NT2/D1 (cell line): ENCODE results near the gene KIF12.

ENCODE experiments used
- SUZ12 ChIP-seq: IDR thresholded peaks from 2 replicates; pipeline ENCODE4 v1.6.1; 2011; ENCODE audit not compliant: insufficient read length, insufficient read depth; ENCODE audit errors: extremely low read depth
- YY1 ChIP-seq: IDR thresholded peaks from 2 replicates; pipeline ENCODE4 v1.6.1; 2011; ENCODE audit not compliant: insufficient read length, insufficient read depth
- ZNF274 ChIP-seq: IDR thresholded peaks from 2 replicates; pipeline ENCODE4 v1.6.1; 2011; ENCODE audit warnings: mild to moderate bottlenecking, low read depth, low read length

DNA sequence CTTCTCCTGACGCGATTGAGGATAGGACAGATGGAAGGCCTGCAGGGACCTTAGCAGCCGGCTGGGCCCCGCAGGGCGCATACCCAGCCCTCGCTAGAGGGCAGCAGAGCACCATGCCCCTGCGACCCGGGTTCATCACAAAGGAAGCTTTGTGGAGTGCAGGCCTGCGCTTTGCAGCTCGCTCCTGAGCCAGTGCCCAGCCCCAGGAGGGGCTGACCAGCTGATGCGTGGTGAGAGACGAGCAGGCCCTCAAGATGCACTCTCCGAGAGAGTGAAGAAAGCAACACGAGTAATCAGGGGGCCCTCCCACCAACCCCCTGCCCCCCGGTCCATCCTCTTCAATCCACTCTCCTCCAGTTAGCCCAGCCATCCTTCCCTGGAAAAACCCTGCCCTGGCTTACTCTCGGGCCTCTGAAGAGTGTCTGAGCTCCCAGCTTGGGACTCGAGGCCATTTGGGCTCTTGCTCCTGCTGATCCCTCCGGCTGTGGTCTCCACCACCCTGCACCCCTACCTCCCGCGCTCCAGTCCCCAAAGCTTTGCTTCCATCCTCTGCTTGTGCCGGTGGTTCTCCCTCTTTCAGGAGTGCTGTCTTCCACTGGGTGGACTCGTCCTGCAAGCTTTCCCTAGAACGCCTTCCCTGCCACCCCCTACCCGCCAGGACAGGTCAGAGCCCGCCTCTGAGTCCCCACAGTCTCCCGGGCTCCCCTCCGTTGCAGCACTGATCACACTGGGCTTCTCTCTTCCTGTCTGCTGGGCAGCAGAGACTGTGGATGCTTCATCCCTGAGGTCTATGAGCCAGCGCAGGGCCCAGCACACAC lies 9.1 kb upstream of the KIF12 start:
- TF ChIP-seq YY1 (no peak), ZNF274 (no peak), SUZ12 (no peak)
